DND-41 (cell line): Measurements from ENCODE around the gene SMARCAL1.

Source experiments
- ATAC-seq: fragments of 200-7000 bp; cut with Tn5 transposase; 3 replicates; pipeline ENCODE4 v1.9.1; 2021; ENCODE audit warnings: low read depth; ENCODE audit not compliant: insufficient read depth
- DNase-seq: peaks from one replicate; pipeline ENCODE4 v3.0.0-alpha.2; 2020
- H2AFZ ChIP-seq: 2 replicates; pipeline ENCODE4 v1.6.0; 2012; ENCODE audit warnings: low read depth, low read length
- H3K27ac ChIP-seq: 2 replicates; pipeline ENCODE4 v1.5.1; 2012; ENCODE audit warnings: low read length, inconsistent platforms
- H3K27me3 ChIP-seq: fragments of 200-600 bp; sonication (generic); 2 replicates; pipeline ENCODE4 v1.6.0; 2012; ENCODE audit warnings: low read length, mild to moderate bottlenecking, inconsistent platforms; ENCODE audit not compliant: insufficient read depth, poor library complexity
- H3K36me3 ChIP-seq: 2 replicates; pipeline ENCODE4 v1.5.1; 2012; ENCODE audit warnings: low read length, inconsistent platforms; ENCODE audit not compliant: insufficient read depth
- H3K4me1 ChIP-seq: 2 replicates; pipeline ENCODE4 v1.5.1; 2012; ENCODE audit warnings: mild to moderate bottlenecking, low read length; ENCODE audit not compliant: insufficient read depth
- H3K4me2 ChIP-seq: 2 replicates; pipeline ENCODE4 v1.6.0; 2012; ENCODE audit warnings: mild to moderate bottlenecking, moderate library complexity, low read length, inconsistent platforms; ENCODE audit not compliant: insufficient read depth
- H3K4me3 ChIP-seq, 2 experiments: fragments of 200-600 bp in 1 of 2; shearing (Covaris generic) in 1 of 2; 2 replicates each; pipeline ENCODE4 v1.5.1; 2012 to 2016; ENCODE audit warnings: inconsistent platforms in 2 of 2, low read length in 2 of 2, mild to moderate bottlenecking in 2 of 2, low read depth in 1 of 2, moderate library complexity in 1 of 2
- H3K79me2 ChIP-seq: 2 replicates; pipeline ENCODE4 v1.6.0; 2012; ENCODE audit warnings: low read length, inconsistent platforms; ENCODE audit not compliant: insufficient read depth
- H3K9ac ChIP-seq: 2 replicates; pipeline ENCODE4 v1.6.0; 2012; ENCODE audit warnings: low read depth, mild to moderate bottlenecking, inconsistent platforms, low read length, moderate library complexity
- H3K9me3 ChIP-seq: 2 replicates; pipeline ENCODE4 v1.5.1; 2012; ENCODE audit warnings: low read length, moderate library complexity, mild to moderate bottlenecking, inconsistent platforms; ENCODE audit not compliant: insufficient read depth, severe bottlenecking
- H4K20me1 ChIP-seq: 2 replicates; pipeline ENCODE4 v1.6.0; 2012; ENCODE audit warnings: low read length; ENCODE audit not compliant: insufficient read depth
- CTCF ChIP-seq: IDR thresholded peaks from 2 replicates; pipeline ENCODE4 v1.5.1; 2012; ENCODE audit warnings: borderline replicate concordance, low read length, moderate library complexity, mild to moderate bottlenecking; ENCODE audit not compliant: poor library complexity, severe bottlenecking; ENCODE audit errors: extremely low read depth
- EZH2 ChIP-seq: IDR thresholded peaks from 3 replicates; pipeline ENCODE4 v1.6.1; 2012; ENCODE audit warnings: borderline replicate concordance, low read depth, mild to moderate bottlenecking, moderate library complexity, low read length, inconsistent platforms; ENCODE audit not compliant: severe bottlenecking

Gene SMARCAL1

GRCh38 chr2:216486271-216486670 is 74.0 kb downstream of the SMARCAL1 start:
- H3K27ac ChIP-seq: no peak overlapping the region
- no peak overlapping the region for H3K4me3 ChIP-seq
- no peak overlapping the region for H3K9ac ChIP-seq
- DNase-seq: no peak
- no peaks in the 10 kb centered on the region for H3K9me3 ChIP-seq
- no peak overlapping the region for H2AFZ ChIP-seq
- H3K4me1 ChIP-seq: no peaks in the 10 kb centered on the region
- no peak for TF ChIP-seq CTCF
- H3K4me2 ChIP-seq: no peak overlapping the region
- H3K79me2 ChIP-seq: no peaks in the 10 kb centered on the region
- no peaks in the 10 kb centered on the region for H4K20me1 ChIP-seq
- no peak for ATAC-seq
- H3K27me3 ChIP-seq: no peaks in the 10 kb centered on the region
- H3K36me3 ChIP-seq: peaks cover 14% of the 10 kb centered on the region; the same call in 1 of the 2 replicates

- Histone ChIP-seq H3K79me2 (no peaks in the 10 kb centered on the region), H3K27ac (no peak overlapping the region), H3K4me3 (no peak overlapping the region), H3K27me3 (no peaks in the 10 kb centered on the region), H3K9ac (no peak overlapping the region), H3K36me3 (peaks cover 12% of the 10 kb centered on the region; the same call in 1 of the 2 replicates), H3K4me2 (no peak overlapping the region), H3K9me3 (no peaks in the 10 kb centered on the region), H4K20me1 (no peaks in the 10 kb centered on the region), H2AFZ (no peak overlapping the region), H3K4me1 (no peaks in the 10 kb centered on the region)
- ATAC-seq (no peak), DNase-seq (no peak)
- TF ChIP-seq CTCF (no peak), EZH2 (no peak)
These were observed 74.4 kb downstream of the SMARCAL1 start for GRCh38 chr2:216486708-216487107.

GRCh38 chr2:216490061-216490460 is 77.8 kb downstream of the SMARCAL1 start:
- Histone ChIP-seq H3K4me1 (no peaks in the 10 kb centered on the region), H3K27ac (no peak overlapping the region), H2AFZ (no peak overlapping the region), H3K27me3 (no peaks in the 10 kb centered on the region), H3K4me3 (no peak overlapping the region), H3K79me2 (no peaks in the 10 kb centered on the region), H3K9ac (no peak overlapping the region), H3K9me3 (no peaks in the 10 kb centered on the region), H3K36me3 (no peaks in the 10 kb centered on the region), H4K20me1 (no peaks in the 10 kb centered on the region), H3K4me2 (no peak overlapping the region)
- DNase-seq: no peak
- no peak for TF ChIP-seq CTCF
- no peak for TF ChIP-seq EZH2
- ATAC-seq: no peak
